H1 (cell line): ENCODE data around the gene TUBGCP5. TPM values are rescaled to one million over a fixed set of nuclear protein-coding genes. Genes with fewer than 3 reads are reported as not detected.

Experiments
- CBX8 ChIP-seq: fragments of 300-800, 300-1000 bp; sonication (generic); IDR thresholded peaks from 2 replicates; pipeline ENCODE4 v1.7.1; 2016; ENCODE audit warnings: low read depth, low read length, borderline replicate concordance
- CHD1 ChIP-seq: IDR thresholded peaks from 2 replicates; pipeline ENCODE4 v1.6.1; 2012; ENCODE audit warnings: low read depth, low read length, improper control_type of control experiment
- CHD2 ChIP-seq: IDR thresholded peaks from 2 replicates; pipeline ENCODE4 v1.6.1; 2012; ENCODE audit warnings: low read length, improper control_type of control experiment
- GABPA ChIP-seq: IDR thresholded peaks from 2 replicates; pipeline ENCODE4 v1.6.1; 2011; ENCODE audit warnings: mild to moderate bottlenecking, low read length, moderate library complexity, borderline replicate concordance; ENCODE audit not compliant: insufficient read depth
- GTF2F1 ChIP-seq: IDR thresholded peaks from 2 replicates; pipeline ENCODE4 v1.6.1; 2012; ENCODE audit warnings: low read depth, low read length, improper control_type of control experiment, borderline replicate concordance
- JUN ChIP-seq: IDR thresholded peaks from 2 replicates; pipeline ENCODE4 v1.6.1; 2011; ENCODE audit warnings: low read depth, mild to moderate bottlenecking, improper control_type of control experiment, low read length
- MAFK ChIP-seq: IDR thresholded peaks from 2 replicates; pipeline ENCODE4 v1.6.1; 2012; ENCODE audit warnings: low read depth, mild to moderate bottlenecking, improper control_type of control experiment, low read length
- NRF1 ChIP-seq: IDR thresholded peaks from 2 replicates; pipeline ENCODE4 v1.6.1; 2011; ENCODE audit warnings: mild to moderate bottlenecking, low read depth, low read length, improper control_type of control experiment
- POLR2A ChIP-seq, 2 experiments: IDR thresholded peaks; 1 replicate in 1 of 2; 2 replicates in 1 of 2; pipeline ENCODE4 v1.6.1; 2011; ENCODE audit warnings: low read depth in 2 of 2, low read length in 2 of 2, mild to moderate bottlenecking in 2 of 2; ENCODE audit errors: control extremely low read depth in 1 of 2
- SP4 ChIP-seq: IDR thresholded peaks from 2 replicates; pipeline ENCODE4 v1.6.1; 2012; ENCODE audit warnings: low read length, inconsistent platforms
- ZNF274 ChIP-seq: IDR thresholded peaks from 2 replicates; pipeline ENCODE4 v1.7.0; 2012; ENCODE audit warnings: low read length, borderline replicate concordance; ENCODE audit errors: extremely low read depth
- polyA plus RNA-seq, 7 experiments: library from polyadenylated mRNA; depleted of rRNA in 3 of 7; stranded (reverse) in 5 of 7; unstranded in 2 of 7; fragments of >200 nt in 5 of 7; fragments of 200-250 nt in 2 of 7; gene quantifications; 1 replicate in 5 of 7; 2 replicates in 1 of 7; 4 replicates in 1 of 7; pipeline versions ENCODE4 v1.2.1 to v1.2.3, GENCODE V29; 2011 to 2013; ENCODE audit warnings: missing spikeins in 2 of 7, mixed read lengths in 2 of 7
- total RNA-seq: library from RNA; stranded (reverse); fragmentation: NEBNext Ultra II Directional; extraction: Animal tissue kit (Norgen Biotek cat#: 25700); gene quantifications from 2 replicates; pipeline ENCODE4 v1.2.1, GENCODE V29; 2021
- TF ChIP-seq, protein P1 (sequence below): fragments of 300-600 bp; sonication (generic); IDR thresholded peaks from 2 replicates; pipeline ENCODE4 v1.7.1; 2012; ENCODE audit warnings: low read length, moderate library complexity, mild to moderate bottlenecking, inconsistent platforms; ENCODE audit not compliant: insufficient replicate concordance
- TF ChIP-seq, protein P2 (sequence below): IDR thresholded peaks from 2 replicates; pipeline ENCODE4 v1.6.1; 2011; ENCODE audit warnings: low read depth, mild to moderate bottlenecking, low read length; ENCODE audit not compliant: insufficient read depth

The TUBGCP5 gene
- total and polyA plus RNA-seq, 2 of the 8 experiments (the other 6 are each of a cell fraction or from before 2014, with no cell fraction given): 6.3 to 12.5 TPM

DNA sequence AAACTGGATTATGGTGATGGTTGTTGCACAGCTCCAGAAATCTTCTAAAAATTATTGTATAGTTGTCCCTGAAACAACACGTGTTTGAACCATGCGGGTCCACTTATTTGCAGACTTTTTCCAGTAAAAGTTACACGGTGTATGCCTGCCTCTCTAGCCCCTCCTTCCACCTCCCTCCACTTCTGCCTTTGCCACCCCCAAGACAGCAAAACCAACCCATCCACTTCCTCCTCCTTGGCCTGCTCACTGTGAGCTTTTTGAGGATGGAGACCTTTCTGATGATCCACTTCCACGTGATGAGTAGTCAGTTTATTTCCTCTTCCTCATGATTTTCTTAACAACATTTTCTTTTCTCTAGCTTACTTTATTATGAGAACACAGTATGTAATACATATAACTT is 64.6 kb downstream of the TUBGCP5 start (continued):
- TF ChIP-seq, protein P1, sequence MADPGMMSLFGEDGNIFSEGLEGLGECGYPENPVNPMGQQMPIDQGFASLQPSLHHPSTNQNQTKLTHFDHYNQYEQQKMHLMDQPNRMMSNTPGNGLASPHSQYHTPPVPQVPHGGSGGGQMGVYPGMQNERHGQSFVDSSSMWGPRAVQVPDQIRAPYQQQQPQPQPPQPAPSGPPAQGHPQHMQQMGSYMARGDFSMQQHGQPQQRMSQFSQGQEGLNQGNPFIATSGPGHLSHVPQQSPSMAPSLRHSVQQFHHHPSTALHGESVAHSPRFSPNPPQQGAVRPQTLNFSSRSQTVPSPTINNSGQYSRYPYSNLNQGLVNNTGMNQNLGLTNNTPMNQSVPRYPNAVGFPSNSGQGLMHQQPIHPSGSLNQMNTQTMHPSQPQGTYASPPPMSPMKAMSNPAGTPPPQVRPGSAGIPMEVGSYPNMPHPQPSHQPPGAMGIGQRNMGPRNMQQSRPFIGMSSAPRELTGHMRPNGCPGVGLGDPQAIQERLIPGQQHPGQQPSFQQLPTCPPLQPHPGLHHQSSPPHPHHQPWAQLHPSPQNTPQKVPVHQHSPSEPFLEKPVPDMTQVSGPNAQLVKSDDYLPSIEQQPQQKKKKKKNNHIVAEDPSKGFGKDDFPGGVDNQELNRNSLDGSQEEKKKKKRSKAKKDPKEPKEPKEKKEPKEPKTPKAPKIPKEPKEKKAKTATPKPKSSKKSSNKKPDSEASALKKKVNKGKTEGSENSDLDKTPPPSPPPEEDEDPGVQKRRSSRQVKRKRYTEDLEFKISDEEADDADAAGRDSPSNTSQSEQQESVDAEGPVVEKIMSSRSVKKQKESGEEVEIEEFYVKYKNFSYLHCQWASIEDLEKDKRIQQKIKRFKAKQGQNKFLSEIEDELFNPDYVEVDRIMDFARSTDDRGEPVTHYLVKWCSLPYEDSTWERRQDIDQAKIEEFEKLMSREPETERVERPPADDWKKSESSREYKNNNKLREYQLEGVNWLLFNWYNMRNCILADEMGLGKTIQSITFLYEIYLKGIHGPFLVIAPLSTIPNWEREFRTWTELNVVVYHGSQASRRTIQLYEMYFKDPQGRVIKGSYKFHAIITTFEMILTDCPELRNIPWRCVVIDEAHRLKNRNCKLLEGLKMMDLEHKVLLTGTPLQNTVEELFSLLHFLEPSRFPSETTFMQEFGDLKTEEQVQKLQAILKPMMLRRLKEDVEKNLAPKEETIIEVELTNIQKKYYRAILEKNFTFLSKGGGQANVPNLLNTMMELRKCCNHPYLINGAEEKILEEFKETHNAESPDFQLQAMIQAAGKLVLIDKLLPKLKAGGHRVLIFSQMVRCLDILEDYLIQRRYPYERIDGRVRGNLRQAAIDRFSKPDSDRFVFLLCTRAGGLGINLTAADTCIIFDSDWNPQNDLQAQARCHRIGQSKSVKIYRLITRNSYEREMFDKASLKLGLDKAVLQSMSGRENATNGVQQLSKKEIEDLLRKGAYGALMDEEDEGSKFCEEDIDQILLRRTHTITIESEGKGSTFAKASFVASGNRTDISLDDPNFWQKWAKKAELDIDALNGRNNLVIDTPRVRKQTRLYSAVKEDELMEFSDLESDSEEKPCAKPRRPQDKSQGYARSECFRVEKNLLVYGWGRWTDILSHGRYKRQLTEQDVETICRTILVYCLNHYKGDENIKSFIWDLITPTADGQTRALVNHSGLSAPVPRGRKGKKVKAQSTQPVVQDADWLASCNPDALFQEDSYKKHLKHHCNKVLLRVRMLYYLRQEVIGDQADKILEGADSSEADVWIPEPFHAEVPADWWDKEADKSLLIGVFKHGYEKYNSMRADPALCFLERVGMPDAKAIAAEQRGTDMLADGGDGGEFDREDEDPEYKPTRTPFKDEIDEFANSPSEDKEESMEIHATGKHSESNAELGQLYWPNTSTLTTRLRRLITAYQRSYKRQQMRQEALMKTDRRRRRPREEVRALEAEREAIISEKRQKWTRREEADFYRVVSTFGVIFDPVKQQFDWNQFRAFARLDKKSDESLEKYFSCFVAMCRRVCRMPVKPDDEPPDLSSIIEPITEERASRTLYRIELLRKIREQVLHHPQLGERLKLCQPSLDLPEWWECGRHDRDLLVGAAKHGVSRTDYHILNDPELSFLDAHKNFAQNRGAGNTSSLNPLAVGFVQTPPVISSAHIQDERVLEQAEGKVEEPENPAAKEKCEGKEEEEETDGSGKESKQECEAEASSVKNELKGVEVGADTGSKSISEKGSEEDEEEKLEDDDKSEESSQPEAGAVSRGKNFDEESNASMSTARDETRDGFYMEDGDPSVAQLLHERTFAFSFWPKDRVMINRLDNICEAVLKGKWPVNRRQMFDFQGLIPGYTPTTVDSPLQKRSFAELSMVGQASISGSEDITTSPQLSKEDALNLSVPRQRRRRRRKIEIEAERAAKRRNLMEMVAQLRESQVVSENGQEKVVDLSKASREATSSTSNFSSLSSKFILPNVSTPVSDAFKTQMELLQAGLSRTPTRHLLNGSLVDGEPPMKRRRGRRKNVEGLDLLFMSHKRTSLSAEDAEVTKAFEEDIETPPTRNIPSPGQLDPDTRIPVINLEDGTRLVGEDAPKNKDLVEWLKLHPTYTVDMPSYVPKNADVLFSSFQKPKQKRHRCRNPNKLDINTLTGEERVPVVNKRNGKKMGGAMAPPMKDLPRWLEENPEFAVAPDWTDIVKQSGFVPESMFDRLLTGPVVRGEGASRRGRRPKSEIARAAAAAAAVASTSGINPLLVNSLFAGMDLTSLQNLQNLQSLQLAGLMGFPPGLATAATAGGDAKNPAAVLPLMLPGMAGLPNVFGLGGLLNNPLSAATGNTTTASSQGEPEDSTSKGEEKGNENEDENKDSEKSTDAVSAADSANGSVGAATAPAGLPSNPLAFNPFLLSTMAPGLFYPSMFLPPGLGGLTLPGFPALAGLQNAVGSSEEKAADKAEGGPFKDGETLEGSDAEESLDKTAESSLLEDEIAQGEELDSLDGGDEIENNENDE: no peak
- TF ChIP-seq MAFK (no peak), NRF1 (no peak), CBX8 (no peak), SP4 (no peak), POLR2A (IDR thresholded peaks at IDR 0.05; ENCODE audit: control extremely low read depth in 1 of 2, low read depth in 2 of 2, low read length in 2 of 2) (no peak), JUN (no peak), ZNF274 (no peak), GTF2F1 (no peak), CHD2 (no peak), CHD1 (no peak), GABPA (no peak)
- TF ChIP-seq, protein P2, sequence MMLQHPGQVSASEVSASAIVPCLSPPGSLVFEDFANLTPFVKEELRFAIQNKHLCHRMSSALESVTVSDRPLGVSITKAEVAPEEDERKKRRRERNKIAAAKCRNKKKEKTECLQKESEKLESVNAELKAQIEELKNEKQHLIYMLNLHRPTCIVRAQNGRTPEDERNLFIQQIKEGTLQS: no peak
